GM21526 (cell line): ENCODE results near the gene IDE.
A peak's percentile ranks its signal among the peaks of the same experiment; 100 is the strongest.
"Not testable (repeated sequence)": the region's sequence is repeated elsewhere in the genome, so short reads cannot be mapped to it uniquely, and the experiment has no call there.

Experiments
- ATAC-seq: cut with Tn5 transposase; IDR thresholded peaks from one replicate; pipeline ENCODE4 v1.9.1; 2021; ENCODE audit warnings: moderate library complexity; ENCODE audit not compliant: unreplicated experiment, low FRiP score

IDE gene

DNA sequence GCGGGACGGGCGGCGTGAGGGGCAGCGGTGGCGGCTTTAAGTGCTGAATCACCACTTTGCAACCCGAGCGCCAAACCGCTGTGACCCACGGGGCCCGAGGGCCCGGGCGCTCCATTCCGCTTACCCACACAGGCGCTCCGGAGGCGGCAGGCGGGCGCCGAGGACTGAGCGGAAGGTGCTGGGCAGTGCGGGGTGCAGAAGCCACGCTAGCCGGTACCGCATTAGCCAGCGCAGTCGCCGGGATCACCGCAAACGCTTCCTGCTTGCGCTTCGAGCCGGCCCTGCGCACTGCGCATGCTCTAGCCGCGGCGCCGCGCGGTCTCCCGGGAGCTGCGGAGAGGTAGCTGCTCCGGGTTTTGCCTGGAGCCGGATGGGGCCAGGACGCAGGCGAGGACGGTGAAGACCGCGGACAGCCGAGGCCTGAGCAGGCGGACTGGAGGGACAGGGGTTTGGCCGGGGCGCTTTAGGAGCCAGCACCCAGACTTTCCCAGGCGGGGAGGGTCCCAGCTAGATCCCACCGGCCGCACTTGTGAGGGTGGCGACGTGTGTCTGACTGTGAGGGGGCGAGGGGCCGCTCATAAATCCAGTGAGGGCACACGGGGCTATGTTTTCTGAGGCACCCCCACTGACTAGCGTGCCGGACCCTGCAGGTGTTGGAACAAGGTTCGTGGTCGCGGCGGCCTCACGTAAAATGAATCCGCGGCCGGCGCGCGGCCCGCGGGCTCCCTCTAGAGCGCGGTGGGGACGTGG is at the start of gene IDE:
TSS of gene IDE (minus strand) at position 296 of the 750 bp plus-strand sequence. CDS start at position 222, 74 bp downstream.
- ATAC-seq = peak; percentile 61

DNA sequence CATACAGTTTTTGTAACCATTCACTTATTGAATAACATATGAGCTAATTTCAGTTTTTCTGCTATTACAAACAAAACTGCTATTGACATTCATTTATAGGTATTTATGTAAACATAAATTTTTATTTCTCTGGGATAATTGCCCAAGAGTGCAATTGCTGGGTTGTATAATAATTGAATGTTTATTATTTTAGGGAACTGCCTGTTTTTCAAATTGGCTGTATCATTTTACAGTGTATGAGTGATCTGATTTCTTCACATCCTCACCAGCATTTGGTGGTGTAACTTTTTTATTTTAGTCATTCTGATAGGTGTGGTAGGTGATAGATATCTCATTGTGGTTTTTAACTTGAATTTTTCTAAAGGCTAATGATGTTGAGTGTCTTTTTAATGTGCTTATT is 45.5 kb upstream of the IDE start:
- no peak for ATAC-seq

DNA sequence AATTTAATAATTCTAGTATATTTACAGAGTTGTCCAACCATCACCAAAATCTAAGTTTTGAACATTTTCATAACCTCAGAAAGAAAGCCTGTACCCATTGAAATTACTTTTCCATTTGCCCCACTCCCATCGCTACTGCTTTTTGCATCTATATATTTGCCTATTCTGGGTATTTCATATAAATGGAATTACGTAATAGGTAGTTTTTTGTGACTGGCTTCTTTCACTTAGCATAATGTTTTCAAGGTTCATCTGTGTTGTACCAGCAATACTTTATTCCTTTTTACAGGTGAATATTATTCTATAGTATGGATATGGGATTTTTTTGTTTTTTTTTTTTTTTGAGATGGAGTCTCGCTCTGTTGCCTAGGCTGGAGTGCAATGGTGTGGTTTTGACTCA is 41.6 kb upstream of the IDE start:
- no peak for ATAC-seq

DNA sequence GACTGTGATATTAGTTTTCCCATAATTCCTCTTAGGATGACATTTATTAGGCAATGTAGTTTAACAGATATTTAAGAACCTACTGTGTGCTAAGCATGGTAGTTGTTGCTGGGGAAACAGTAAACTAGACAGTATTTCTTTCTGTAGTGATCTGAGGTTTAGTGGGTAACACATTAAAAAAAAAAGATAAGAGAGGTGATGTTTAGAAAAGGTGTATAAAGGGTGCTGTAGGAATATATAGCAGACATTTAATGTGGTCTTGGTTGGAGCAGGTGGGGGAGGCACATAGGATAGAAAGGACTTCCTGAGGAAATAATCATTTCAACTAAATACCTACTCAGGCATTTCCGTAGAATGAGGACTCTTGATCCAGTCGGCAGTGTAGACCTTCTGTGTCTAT is 30.9 kb upstream of the IDE start:
- no peak for ATAC-seq

DNA sequence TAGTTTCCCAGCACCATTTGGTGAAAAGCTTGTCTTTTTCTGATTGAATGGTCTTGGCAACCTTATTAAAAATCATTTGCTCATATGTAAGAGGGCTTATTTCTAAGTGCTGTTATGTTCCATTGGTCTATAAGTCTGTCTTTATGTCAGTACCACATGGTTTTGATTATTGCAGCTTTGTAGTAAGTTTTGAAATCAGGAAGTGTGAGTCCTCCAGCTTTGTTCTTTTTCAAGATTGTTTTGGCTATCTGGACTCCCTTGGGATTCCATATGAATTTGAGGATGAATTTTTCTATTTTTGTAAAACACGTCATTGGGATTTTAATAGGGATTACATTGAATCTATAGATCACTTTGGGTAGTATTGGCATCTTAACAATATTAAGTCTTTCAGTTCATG is 24.4 kb upstream of the IDE start:
- no peak for ATAC-seq

DNA sequence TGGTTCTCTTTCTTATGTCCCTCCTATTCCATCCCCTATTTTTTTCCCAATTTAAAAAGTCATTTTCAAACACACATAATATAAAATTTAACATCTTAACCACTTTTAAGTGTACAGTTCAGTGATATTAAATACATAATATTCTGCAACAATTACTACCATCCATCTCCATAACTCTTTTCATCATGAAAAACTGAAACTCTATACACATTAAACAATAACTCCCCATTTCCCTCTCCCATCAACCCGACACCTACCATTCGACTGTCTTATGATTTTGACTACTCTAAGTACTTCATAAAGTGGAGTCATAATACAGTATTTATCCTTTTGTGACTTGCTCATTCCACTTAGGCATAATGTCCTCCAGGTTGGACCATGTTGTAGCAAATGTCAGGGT is 21.6 kb upstream of the IDE start:
- no peak for ATAC-seq

DNA sequence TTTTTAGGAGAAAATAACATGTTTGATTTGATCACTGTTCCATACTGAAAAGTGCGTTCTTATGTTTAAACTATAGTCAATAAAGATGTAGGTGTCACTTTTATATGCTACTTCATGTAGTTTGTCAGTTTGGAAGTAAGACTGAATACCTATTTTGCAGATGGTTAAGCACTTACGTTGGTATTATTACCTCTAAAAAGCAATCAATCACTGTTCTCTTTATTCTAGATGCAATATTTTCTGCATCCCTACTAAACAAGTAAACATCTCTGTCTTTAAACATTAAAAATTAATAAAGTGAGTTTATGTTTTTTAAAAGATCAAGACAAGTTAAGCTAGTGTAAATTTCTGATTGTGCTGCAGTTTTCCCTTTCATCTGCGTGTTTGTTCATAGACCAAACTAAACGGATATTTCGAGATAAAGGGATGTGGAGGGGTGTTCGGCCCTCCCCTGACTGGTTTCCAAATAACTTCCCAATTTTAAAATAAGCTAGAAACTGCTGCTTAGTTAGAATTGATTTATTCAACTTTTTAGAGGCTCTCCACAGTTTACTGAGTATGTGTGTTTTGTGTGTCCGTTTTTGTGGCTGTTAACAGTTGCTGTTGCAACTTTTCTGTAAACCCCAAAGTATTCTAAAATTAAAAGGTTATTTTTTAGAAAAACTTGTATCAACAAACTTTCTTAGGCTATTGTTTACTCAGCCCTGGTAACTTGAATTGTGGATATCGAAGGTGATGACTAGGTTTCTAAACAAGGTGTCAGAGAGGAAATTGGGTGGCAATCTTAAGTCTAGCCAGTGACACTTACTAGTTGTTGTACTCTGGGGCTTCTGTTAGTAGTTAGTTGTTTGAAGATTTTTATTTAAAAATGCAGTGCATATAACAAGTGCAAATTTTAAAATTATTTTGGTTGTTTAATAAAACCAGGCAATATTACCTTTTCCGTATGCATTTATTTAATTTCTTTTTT is 20.0 kb upstream of the IDE start:
- ATAC-seq = no peak

DNA sequence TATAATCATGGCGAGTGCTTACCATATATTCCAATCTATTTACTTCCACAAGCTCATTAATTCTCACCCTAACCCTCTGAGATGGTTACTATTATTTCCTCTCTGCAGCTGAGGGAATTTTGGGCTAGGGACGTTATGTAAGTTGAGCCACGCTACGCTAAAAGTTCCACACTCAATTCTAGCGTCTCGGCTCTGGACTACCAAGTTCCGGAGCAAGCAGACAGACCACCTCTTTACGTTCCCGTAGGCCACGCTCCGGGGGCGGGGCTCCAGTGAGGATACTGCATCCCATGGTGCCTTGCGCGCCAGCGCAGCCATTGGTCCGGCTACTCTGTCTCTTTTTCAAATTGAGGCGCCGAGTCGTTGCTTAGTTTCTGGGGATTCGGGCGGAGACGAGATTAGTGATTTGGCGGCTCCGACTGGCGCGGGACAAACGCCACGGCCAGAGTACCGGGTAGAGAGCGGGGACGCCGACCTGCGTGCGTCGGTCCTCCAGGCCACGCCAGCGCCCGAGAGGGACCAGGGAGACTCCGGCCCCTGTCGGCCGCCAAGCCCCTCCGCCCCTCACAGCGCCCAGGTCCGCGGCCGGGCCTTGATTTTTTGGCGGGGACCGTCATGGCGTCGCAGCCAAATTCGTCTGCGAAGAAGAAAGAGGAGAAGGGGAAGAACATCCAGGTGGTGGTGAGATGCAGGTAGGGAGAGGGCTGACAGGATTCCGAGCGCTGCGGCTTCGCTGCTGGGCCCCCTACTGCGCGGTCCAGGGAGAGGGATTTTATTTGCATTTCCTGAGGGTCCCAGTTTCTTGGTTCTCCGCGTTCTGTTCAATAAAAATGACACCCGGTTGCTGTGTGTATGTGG is 19.1 kb upstream of the IDE start, which contains the start of gene KIF11:
TSS of gene KIF11 (plus strand) at position 370 of the 858 bp plus-strand sequence. CDS start at position 616, 246 bp downstream.
- peak; percentile 64 for ATAC-seq

DNA sequence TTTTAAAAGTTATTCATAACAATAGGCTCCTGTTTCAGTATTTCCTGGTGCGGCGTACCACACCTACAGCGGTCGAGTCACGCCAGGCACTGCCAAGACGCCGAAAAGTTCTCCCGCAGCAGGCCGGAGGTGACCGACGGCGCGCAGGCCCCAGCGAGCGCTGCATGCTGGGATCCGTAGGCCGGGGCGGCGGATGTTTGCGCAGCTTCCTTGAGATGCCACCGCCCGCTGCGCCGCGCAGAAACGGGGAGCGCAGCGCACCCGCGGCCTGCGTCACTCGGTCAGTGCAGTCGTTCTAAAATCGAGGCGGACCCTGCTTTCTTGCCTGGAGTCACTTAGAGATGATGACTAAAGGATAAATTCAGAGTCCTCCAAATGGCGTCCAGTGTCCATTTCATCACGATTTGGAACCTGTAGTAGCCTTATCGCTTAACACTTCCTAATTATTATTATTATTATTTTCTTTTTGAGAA is 17.7 kb upstream of the IDE start:
- peak; percentile 72 for ATAC-seq

DNA sequence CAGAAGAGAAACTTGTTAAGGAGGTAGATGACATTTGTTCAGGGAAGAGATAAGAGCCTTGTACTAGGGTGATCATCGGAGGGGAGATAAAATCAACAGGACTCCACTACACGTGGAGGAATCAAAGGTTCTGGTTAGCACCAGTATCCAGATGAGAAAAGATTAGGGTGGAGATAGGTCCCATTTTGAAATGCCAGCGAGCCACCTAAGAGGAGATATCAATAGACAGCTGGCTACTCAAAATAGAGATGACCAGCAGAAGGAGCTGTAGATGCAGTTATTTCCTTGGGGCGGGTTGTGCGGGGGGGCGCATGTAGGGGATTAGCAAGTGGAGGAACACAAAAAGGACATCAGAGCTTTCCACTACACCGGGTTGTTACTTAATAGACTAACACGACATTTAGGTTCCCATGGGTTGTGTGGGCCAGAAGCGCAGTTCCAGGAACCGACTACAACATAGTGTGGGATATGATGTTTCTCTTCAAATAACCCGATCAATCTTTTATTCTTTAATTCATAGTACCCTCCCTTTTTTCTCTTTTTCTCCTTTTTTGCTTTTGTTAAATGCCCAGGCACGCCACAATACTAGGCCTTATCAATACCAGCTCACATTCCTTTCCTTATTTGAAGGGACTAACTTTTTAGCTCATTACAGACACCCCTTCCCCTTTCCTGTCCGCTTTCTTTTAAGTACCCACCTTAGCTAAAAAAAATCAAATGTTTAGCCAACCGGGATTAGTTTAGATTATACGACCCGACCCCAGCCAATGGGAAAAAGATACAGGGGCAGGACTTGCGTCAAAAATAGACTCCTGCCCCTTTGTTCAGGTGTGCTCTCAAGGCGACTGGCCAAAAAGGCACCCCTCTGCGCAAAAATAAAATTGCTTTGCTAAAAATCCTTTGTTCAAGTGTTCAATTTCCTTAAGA is 17.0 kb upstream of the IDE start:
- ATAC-seq = peak; percentile 10

DNA sequence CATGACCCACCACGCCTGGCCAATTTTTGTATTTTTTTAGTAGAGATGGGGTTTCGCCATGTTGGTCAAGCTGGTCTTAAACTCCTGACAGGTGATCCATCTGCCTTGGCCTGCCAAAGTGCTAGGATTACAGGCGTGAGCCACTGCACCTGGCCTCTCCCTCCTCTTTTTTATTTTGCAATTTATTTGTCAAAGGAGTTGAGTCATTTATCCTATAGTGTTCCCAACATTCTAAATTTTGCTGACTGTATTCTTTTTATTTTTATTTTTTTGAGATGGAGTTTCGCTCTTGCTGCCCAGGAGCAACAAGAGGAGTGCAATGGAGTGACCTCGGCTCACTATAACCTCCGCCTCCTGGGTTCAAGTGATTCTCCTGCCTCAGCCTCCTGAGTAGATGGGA is 8.5 kb upstream of the IDE start:
- ATAC-seq = not testable (repeated sequence)

DNA sequence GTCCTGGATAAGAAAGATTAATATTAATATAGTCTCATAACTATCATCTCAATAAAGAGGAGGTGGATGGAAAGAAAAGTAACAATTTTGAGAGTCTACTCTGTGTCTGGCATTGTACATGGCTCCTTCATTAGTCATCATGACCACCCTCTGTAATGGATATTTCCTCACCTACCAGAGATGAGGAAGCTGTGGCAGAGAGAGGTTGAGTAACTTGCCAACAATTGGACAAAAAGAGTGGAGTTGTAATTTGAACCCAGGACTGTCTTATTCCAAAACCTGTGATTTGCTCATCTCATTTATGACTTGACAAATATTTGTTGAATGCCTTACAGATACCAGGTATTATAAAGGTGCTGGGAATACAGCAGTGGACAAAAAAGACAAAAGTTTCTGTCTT is 2.1 kb upstream of the IDE start:
- ATAC-seq = no peak

DNA sequence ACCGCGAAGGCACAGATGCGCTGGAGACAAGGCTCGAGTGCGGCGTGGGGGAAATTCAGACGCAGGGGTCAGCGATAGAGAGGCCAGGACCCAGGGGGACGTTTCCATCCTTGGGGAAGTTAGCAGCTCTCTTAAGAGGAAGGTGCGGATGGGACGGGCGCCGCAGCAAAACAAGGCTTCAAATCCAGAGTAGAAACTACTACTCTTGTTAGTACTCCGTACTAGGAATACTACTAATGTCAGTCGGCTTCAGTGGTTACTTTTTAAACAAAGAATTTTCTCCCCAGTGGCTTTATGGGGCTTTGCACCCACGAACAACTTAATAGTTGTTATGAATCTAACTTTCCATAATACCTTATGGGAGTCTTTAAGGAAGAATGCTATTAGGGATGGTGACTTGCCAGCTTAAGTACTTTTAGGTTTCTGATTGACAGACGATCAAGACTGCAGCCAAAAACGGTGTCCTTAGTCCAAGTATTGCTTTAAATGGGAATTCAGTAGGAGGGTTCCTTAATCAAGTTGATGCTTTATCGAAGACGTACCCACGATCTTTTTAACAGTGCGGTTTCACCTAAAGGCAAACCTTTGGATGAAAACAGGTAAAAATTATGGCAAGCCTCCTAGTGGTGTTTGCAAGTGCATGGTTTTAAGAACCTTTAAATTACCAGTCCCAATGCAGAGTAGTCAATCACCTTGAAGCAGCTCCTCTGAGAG is 812 bp upstream of the IDE start:
- no peak for ATAC-seq

DNA sequence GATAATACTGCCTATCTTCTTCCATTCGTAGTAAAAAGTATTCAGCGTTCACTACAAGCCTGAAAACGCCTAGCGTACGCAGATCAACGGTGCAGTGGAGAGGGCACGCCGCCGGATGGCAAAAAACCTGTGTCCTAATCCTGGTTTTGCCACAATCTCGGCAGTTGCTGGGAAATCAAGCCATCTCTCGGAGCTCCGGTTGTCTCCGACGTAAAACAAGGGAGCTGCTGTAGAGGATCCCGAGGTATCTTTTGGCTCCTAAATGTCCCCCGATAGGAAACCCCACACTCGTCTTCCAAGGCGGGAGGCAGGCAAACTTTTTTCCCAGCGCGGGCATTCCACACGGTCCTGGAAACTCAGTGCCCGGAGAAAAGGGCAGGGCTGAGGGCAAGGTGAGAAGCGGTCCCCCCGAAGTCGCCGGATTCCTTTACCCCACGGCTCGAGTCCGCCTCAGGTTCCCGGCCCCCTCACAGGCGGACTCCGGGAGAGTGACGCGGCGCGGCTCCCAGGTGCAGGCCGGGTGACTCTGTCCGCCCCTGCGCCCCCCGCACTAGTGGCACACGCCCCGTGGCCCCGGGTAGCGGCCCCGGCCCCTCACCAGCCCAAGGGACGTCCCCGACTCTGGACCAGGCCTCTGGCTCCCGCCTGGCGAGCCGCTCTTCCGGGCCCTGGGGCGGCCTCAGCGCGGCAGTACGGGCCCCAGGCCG is 649 bp downstream of the IDE start:
- ATAC-seq = peak; percentile 22

DNA sequence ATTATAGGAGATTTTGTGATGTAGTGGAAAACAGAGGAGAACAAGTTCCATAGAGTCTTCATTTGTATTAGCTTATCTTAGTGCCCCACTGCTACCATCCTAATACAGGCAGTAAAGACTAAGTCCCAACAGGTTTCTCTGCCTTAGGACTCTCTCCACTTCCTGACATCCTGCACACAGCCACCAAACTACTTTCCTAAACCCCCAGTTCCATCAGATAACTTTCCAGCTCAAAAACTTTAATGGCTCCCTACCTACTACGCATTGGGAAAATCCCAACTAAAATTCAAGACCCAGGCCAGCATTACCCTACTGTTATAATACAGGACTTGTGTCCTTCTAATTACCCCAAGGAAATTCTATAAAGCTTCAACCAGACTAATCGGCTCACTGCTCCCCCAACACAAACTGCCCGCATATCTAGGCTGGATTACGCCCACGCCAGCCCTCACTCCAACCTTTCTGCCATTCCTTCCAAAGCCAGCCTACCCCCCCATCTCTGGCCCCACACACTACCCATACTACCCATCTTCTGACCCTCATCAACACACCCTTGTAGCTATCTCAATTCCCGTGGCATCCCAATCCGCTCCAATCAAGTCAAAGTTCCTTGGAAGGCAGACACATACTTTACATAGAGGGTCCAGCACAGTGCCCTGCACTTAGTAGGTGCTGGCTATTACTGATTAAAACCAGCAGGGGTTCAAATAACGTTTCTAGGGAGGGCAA is 1.4 kb downstream of the IDE start:
- ATAC-seq = no peak

DNA sequence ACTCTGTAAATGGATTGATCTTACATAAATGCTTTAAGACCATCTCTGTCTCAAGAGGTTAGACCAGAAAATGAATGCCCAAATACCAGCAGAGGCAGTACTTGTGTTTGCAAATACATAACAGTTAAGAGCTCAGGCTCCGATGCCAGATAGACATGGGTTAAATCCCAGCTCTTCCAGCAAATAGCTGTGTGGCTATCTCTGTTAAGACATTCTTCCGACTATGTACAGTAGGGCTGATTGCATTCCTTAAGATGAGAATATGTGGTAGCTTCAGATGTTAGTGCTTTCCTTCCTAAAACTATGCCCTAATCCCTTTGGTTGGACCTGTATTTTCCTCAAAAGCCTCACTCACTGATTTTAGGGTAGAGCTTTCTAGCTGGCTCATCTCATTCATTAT is 2.2 kb downstream of the IDE start:
- no peak for ATAC-seq

DNA sequence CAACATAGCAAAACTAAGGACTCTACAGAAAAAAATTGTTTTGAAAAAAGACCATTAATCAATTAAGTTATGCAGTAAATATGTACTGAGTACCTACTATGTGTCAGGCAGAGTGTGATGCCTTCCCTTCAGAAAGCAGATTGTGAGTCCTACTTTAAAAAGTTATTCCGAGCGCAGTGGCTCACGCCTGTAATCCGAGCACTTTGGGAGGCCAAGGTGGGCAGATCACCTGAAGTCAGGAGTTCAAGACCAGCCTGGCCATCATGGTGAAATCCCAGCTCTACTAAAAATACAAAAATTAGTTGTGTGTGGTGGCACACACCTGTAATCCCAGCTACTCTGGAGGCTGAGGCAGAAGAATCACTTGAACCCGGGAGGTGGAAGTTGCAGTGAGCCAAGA is 4.2 kb downstream of the IDE start:
- ATAC-seq = not testable (repeated sequence)
